Osteocyte (in vitro differentiated cells): ENCODE data around the gene IL36RN. TPM values are rescaled to one million over a fixed set of nuclear protein-coding genes. Genes with fewer than 3 reads are reported as not detected.

Experiments
- DNase-seq: peaks from one replicate; pipeline ENCODE4 v3.0.0; 2021; ENCODE audit warnings: mixed read lengths; ENCODE audit not compliant: unreplicated experiment; ENCODE audit errors: extremely low spot score
- H3K27ac Mint-ChIP-seq: one replicate; pipeline ENCODE4 v1.8.0; 2021; ENCODE audit warnings: mild to moderate bottlenecking, mixed read lengths; ENCODE audit not compliant: unreplicated experiment
- H3K27me3 Mint-ChIP-seq: one replicate; pipeline ENCODE4 v1.8.0; 2021; ENCODE audit warnings: mixed read lengths; ENCODE audit not compliant: unreplicated experiment
- H3K36me3 Mint-ChIP-seq: one replicate; pipeline ENCODE4 v1.8.0; 2021; ENCODE audit warnings: mixed read lengths; ENCODE audit not compliant: unreplicated experiment
- H3K4me1 Mint-ChIP-seq: one replicate; pipeline ENCODE4 v1.8.0; 2021; ENCODE audit warnings: mixed read lengths; ENCODE audit not compliant: unreplicated experiment
- H3K4me3 Mint-ChIP-seq: one replicate; pipeline ENCODE4 v1.8.0; 2021; ENCODE audit warnings: mild to moderate bottlenecking, moderate library complexity, mixed read lengths; ENCODE audit not compliant: unreplicated experiment
- H3K9me3 Mint-ChIP-seq: one replicate; pipeline ENCODE4 v1.8.0; 2021; ENCODE audit warnings: mixed read lengths; ENCODE audit not compliant: unreplicated experiment
- CTCF ChIP-seq: fragments of 200-600 bp; sonication (generic); IDR thresholded peaks from 2 replicates; pipeline ENCODE4 v1.5.0; 2021; ENCODE audit warnings: antibody characterized with exemption, mild to moderate bottlenecking, moderate library complexity
- total RNA-seq: library from RNA; stranded (reverse); gene quantifications from 2 replicates; pipeline ENCODE4 v1.2.1, GENCODE V29; 2021

The IL36RN gene
- total RNA-seq, 1 donor from 2014 or later = not detected

DNA sequence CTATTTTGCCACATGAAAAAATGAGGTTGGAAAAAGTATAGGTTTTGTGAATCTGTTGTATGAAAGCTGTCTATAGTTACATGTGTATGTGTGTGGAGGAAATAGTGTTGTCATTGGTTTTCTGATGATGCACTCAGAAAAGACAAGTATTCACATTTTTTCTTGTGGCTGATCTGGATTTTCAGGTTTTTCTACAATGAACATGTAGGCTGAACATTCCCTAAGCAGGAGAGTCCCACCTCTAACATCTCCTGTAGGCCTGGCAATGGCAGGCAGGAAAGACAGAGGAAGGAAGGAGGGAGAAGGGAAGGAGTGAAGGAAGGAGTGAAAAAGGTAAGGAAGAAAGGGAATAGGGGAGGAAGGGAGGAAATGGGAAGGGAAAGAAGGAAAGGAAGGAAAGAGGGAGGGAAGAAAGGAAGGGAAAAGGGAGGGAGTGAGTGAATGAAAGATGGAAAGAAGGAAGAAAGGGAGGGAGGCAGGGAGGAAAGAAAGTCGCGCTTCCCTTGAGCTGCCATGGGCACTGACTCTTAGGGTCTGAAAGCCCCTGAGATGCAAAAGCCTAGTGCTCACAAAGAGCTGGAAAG lies 495 bp upstream of the IL36RN start:
- peaks cover 29% of the 10 kb centered on the region for H3K27me3 Mint-ChIP-seq
- H3K27ac Mint-ChIP-seq = no peak overlapping the region
- no peak overlapping the region for H3K4me3 Mint-ChIP-seq
- no peaks in the 10 kb centered on the region for H3K4me1 Mint-ChIP-seq
- no peak for TF ChIP-seq CTCF
- DNase-seq = no peak
- H3K36me3 Mint-ChIP-seq = no peaks in the 10 kb centered on the region
- H3K9me3 Mint-ChIP-seq = peaks cover 9% of the 10 kb centered on the region

DNA sequence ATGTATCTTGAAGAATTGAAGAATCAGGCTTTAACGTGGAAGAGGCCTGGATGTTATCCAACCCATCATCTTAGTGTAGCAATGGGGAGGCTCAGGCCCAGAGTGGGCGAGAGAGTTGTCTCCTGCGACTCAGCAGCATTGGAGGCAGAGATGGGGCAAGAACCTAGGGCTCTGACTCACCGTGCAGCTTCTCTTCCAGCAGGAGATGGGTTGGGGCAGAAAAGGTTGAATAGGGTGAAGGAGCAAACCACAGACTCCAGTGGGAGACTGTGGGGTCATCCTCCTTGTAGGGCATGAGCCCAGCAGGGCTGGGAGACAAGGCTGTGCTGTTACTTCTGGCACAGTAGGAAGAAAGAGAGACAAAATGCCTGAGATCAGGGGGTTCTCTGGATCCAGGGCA lies 1.4 kb downstream of the IL36RN start:
- Mint-ChIP-seq H3K27ac (no peak overlapping the region), H3K9me3 (peaks cover 5% of the 10 kb centered on the region), H3K4me3 (no peak overlapping the region), H3K27me3 (peaks cover 36% of the 10 kb centered on the region), H3K4me1 (no peaks in the 10 kb centered on the region), H3K36me3 (no peaks in the 10 kb centered on the region)
- no peak for TF ChIP-seq CTCF
- no peak for DNase-seq

GRCh38 chr2:113060796-113061195 lies 1.8 kb downstream of the IL36RN start:
- no peak overlapping the region for H3K4me3 Mint-ChIP-seq
- no peaks in the 10 kb centered on the region for H3K4me1 Mint-ChIP-seq
- H3K27ac Mint-ChIP-seq = no peak overlapping the region
- DNase-seq = peak; percentile 51
- TF ChIP-seq CTCF = no peak
- H3K27me3 Mint-ChIP-seq = peaks cover 34% of the 10 kb centered on the region
- no peaks in the 10 kb centered on the region for H3K36me3 Mint-ChIP-seq
- H3K9me3 Mint-ChIP-seq = peaks cover 3% of the 10 kb centered on the region

- no peak overlapping the region for H3K4me3 Mint-ChIP-seq
- peaks cover 30% of the 10 kb centered on the region for H3K27me3 Mint-ChIP-seq
- peaks cover 3% of the 10 kb centered on the region for H3K9me3 Mint-ChIP-seq
- no peak for TF ChIP-seq CTCF
- H3K27ac Mint-ChIP-seq = no peak overlapping the region
- no peaks in the 10 kb centered on the region for H3K4me1 Mint-ChIP-seq
- DNase-seq = peak; percentile 42
- no peaks in the 10 kb centered on the region for H3K36me3 Mint-ChIP-seq
Measured at GRCh38 chr2:113061241-113061640, 2.2 kb downstream of the IL36RN start.

DNA sequence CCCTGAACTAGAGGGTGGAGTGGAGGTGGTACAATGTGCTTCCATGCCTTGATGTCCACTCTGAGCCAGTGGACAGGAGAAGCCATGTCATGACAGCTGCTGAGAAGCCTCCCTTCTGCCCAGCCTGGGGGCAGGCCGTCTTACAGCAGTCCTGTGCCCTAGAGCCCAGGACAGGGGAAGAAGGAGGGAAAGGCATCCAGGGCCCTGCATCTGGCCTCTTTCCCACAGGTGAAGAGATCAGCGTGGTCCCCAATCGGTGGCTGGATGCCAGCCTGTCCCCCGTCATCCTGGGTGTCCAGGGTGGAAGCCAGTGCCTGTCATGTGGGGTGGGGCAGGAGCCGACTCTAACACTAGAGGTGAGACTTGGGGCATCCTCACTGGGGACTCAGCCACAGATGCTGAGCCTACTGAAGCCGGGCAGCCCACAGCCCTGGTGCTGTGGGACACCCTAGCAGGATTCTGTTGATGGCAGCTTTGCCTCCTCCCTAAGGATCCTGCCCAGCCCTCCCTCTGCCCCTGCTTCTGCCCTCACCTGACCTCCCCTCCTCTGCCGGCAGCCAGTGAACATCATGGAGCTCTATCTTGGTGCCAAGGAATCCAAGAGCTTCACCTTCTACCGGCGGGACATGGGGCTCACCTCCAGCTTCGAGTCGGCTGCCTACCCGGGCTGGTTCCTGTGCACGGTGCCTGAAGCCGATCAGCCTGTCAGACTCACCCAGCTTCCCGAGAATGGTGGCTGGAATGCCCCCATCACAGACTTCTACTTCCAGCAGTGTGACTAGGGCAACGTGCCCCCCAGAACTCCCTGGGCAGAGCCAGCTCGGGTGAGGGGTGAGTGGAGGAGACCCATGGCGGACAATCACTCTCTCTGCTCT lies 3.1 kb downstream of the IL36RN start:
- Mint-ChIP-seq H3K27me3 (peaks cover 34% of the 10 kb centered on the region), H3K4me1 (no peaks in the 10 kb centered on the region)

More for the DNA sequence above, 3.1 kb downstream of the IL36RN start:
- no peak overlapping the region for H3K4me3 Mint-ChIP-seq
- peak; percentile 69 for DNase-seq
- H3K9me3 Mint-ChIP-seq = peaks cover 3% of the 10 kb centered on the region
- H3K36me3 Mint-ChIP-seq = no peaks in the 10 kb centered on the region
- no peak overlapping the region for H3K27ac Mint-ChIP-seq
- no peak for TF ChIP-seq CTCF
